Neuronal stem cell (in vitro differentiated cells): ENCODE measurements around the gene LNX1. TPM values are rescaled to one million over a fixed set of nuclear protein-coding genes. Genes with fewer than 3 reads are reported as not detected.
A peak's percentile ranks its signal among the peaks of the same experiment; 100 is the strongest.

Experiments used
- DNase-seq: peaks from one replicate; pipeline ENCODE4 v3.0.0-alpha.2; 2013; ENCODE audit warnings: low spot score
- H2AFZ ChIP-seq: one replicate; pipeline ENCODE4 v1.6.1; 2013; ENCODE audit warnings: mild to moderate bottlenecking, low read length, inconsistent platforms
- H2AK5ac ChIP-seq: 2 replicates; pipeline ENCODE4 v1.6.1; 2013; ENCODE audit warnings: low read depth, mild to moderate bottlenecking, inconsistent platforms, low read length, moderate library complexity, mixed read lengths
- H2BK120ac ChIP-seq: 2 replicates; pipeline ENCODE4 v1.6.1; 2013; ENCODE audit warnings: low read depth, mild to moderate bottlenecking, inconsistent platforms, low read length, moderate library complexity, mixed read lengths
- H2BK12ac ChIP-seq: one replicate; pipeline ENCODE4 v1.6.1; 2013; ENCODE audit warnings: low read length, inconsistent platforms
- H2BK15ac ChIP-seq: 2 replicates; pipeline ENCODE4 v1.6.1; 2013; ENCODE audit warnings: mild to moderate bottlenecking, low read length, inconsistent platforms, mixed read lengths
- H2BK5ac ChIP-seq: one replicate; pipeline ENCODE4 v1.6.1; 2013; ENCODE audit warnings: inconsistent platforms, mild to moderate bottlenecking, low read length, moderate library complexity
- H3K14ac ChIP-seq: one replicate; pipeline ENCODE4 v1.6.1; 2013; ENCODE audit warnings: low read length, inconsistent platforms
- H3K18ac ChIP-seq: 2 replicates; pipeline ENCODE4 v1.6.1; 2013; ENCODE audit warnings: low read length, inconsistent platforms
- H3K23ac ChIP-seq: 2 replicates; pipeline ENCODE4 v1.6.1; 2013; ENCODE audit warnings: low read depth, mild to moderate bottlenecking, mixed read lengths, low read length, inconsistent platforms; ENCODE audit not compliant: poor library complexity
- H3K27ac ChIP-seq: replicated peaks from 3 replicates; pipeline ENCODE4 v1.5.1; 2013; ENCODE audit warnings: low read length, inconsistent platforms
- H3K27me3 ChIP-seq, 3 experiments: 2 replicates each; pipeline ENCODE4 v1.6.1; 2013; ENCODE audit warnings: low read length in 3 of 3, mild to moderate bottlenecking in 2 of 3, inconsistent platforms in 1 of 3, low read depth in 1 of 3, mixed read lengths in 1 of 3, moderate library complexity in 1 of 3; ENCODE audit not compliant: control insufficient read depth in 3 of 3, insufficient read depth in 3 of 3
- H3K36me3 ChIP-seq, 2 donors: replicated peaks in 1 of 2; 2 replicates each; pipeline ENCODE4 v1.6.1; 2013; ENCODE audit warnings: low read length in 2 of 2; ENCODE audit not compliant: control insufficient read depth in 2 of 2, insufficient read depth in 2 of 2
- H3K4ac ChIP-seq: 2 replicates; pipeline ENCODE4 v1.6.1; 2013; ENCODE audit warnings: inconsistent platforms, mild to moderate bottlenecking, low read length, moderate library complexity
- H3K4me1 ChIP-seq, 2 donors: 1 replicate in 1 of 2; 2 replicates in 1 of 2; pipeline ENCODE4 v1.6.1; 2013; ENCODE audit warnings: low read length in 2 of 2, low read depth in 1 of 2; ENCODE audit not compliant: control insufficient read depth in 2 of 2, insufficient read depth in 1 of 2
- H3K4me2 ChIP-seq: one replicate; pipeline ENCODE4 v1.6.1; 2013; ENCODE audit warnings: mild to moderate bottlenecking, low read length, inconsistent platforms; ENCODE audit not compliant: insufficient read depth, poor library complexity, severe bottlenecking
- H3K4me3 ChIP-seq, 2 donors: 2 replicates each; pipeline ENCODE4 v1.5.1; 2013; ENCODE audit warnings: low read length in 2 of 2, mild to moderate bottlenecking in 2 of 2, inconsistent platforms in 1 of 2, moderate library complexity in 1 of 2
- H3K79me1 ChIP-seq: one replicate; pipeline ENCODE4 v1.6.1; 2013; ENCODE audit warnings: low read depth, mild to moderate bottlenecking, inconsistent platforms, low read length, moderate library complexity
- H3K9ac ChIP-seq: one replicate; pipeline ENCODE4 v1.6.1; 2013; ENCODE audit warnings: mild to moderate bottlenecking, low read depth, low read length, inconsistent platforms; ENCODE audit not compliant: poor library complexity
- H3K9me3 ChIP-seq, 2 donors: replicated peaks in 1 of 2; 2 replicates each; pipeline versions ENCODE3 to v1.6.1; 2013; ENCODE audit warnings: low read length in 2 of 2, mild to moderate bottlenecking in 2 of 2, inconsistent platforms in 1 of 2, low read depth in 1 of 2, mixed read lengths in 1 of 2, moderate library complexity in 1 of 2; ENCODE audit not compliant: control insufficient read depth in 2 of 2, insufficient read depth in 1 of 2
- H4K8ac ChIP-seq: one replicate; pipeline ENCODE4 v1.6.1; 2013; ENCODE audit warnings: low read depth, mild to moderate bottlenecking, inconsistent platforms, low read length, moderate library complexity
- H4K91ac ChIP-seq: one replicate; pipeline ENCODE4 v1.6.1; 2013; ENCODE audit warnings: low read length, low read depth, mild to moderate bottlenecking, inconsistent platforms; ENCODE audit not compliant: poor library complexity
- WGBS, 2 donors: extraction: QIAGEN DNeasy Blood & Tissue Kit; methylation state at CpG; one replicate each; pipeline ENCODE4 v1.1.7; 2013; ENCODE audit warnings: missing lambda C conversion rate in 2 of 2, mixed read lengths in 1 of 2; ENCODE audit not compliant: insufficient read length in 2 of 2, insufficient replicate concordance in 1 of 2; ENCODE audit errors: extremely low coverage in 2 of 2; 5-methylcytosine and 5-hydroxymethylcytosine counted together
- polyA plus RNA-seq, 2 experiments: library from polyadenylated mRNA; stranded (reverse); fragments of 200-250 nt; gene quantifications; one replicate each; pipeline ENCODE4 v1.2.3, GENCODE V29; 2013

LNX1 gene
- polyA plus RNA-seq (2013, experiment 1 of 2), result 0.14 TPM
- 0.17 TPM for polyA plus RNA-seq (2013, experiment 2 of 2)

GRCh38 chr4:53591372-53591892 is at the start of gene LNX1:
Gene LNX1 (minus strand): TSS chr4:53591486. CDS start chr4:53574002, 17,484 bp downstream.
- Histone ChIP-seq H4K8ac (no peak within 1 kb of the TSS), H3K36me3 (no peaks in the 10 kb centered on the region), H3K4me1 (peaks cover 0 to 10% of the 10 kb centered on the region in 2 donors), H3K14ac (no peak within 1 kb of the TSS), H4K91ac (no peak within 1 kb of the TSS), H2AK5ac (no peak within 1 kb of the TSS), H3K27me3 (no peaks in the 10 kb centered on the region), H3K79me1 (no peaks in the 10 kb centered on the region), H2BK120ac (no peak within 1 kb of the TSS), H2AFZ (peak within 1 kb of the TSS; percentile 68), H2BK12ac (no peak within 1 kb of the TSS), H3K23ac (no peak within 1 kb of the TSS), H3K9ac (no peak within 1 kb of the TSS), H3K27ac (no peak within 1 kb of the TSS), H3K4ac (no peak within 1 kb of the TSS), H3K4me2 (peak within 1 kb of the TSS; percentile 44), H2BK5ac (no peak within 1 kb of the TSS), H3K4me3 (no peak within 1 kb of the TSS), H3K9me3 (no peaks in the 10 kb centered on the region), H3K18ac (peak within 1 kb of the TSS; percentile 6), H2BK15ac (no peak within 1 kb of the TSS)
- WGBS, 2 donors, result no CpG with 5 or more reads among the region's 13 CpGs
- no peak for DNase-seq

- Histone ChIP-seq H3K27ac (peak overlapping the region; percentile 79), H3K9ac (no peak overlapping the region), H2BK5ac (no peak overlapping the region), H4K91ac (no peak overlapping the region), H3K79me1 (no peaks in the 10 kb centered on the region), H2BK15ac (no peak overlapping the region), H3K4ac (no peak overlapping the region), H3K9me3 (no peaks in the 10 kb centered on the region), H3K23ac (no peak overlapping the region), H3K4me1 (peaks cover 0 to 7% of the 10 kb centered on the region in 2 donors), H2BK120ac (no peak overlapping the region), H2BK12ac (no peak overlapping the region), H2AK5ac (no peak overlapping the region), H4K8ac (no peak overlapping the region), H3K36me3 (no peaks in the 10 kb centered on the region), H3K4me2 (peak overlapping the region; percentile 20), H3K14ac (no peak overlapping the region), H2AFZ (no peak overlapping the region), H3K4me3 (no peak overlapping the region), H3K27me3 (no peaks in the 10 kb centered on the region), H3K18ac (no peak overlapping the region)
- no CpG with 5 or more reads among the region's 10 CpGs for WGBS, 2 donors
- peak; percentile 29 for DNase-seq
These were observed 49.5 kb upstream of the LNX1 start for GRCh38 chr4:53640576-53641453.

- no peaks in the 10 kb centered on the region for H3K79me1 ChIP-seq
- no peaks in the 10 kb centered on the region for H3K9me3 ChIP-seq
- no peak overlapping the region for H3K23ac ChIP-seq
- DNase-seq, result no peak
- no peak overlapping the region for H2AK5ac ChIP-seq
- H3K36me3 ChIP-seq, result no peaks in the 10 kb centered on the region
- H2BK12ac ChIP-seq, result no peak overlapping the region
- no peak overlapping the region for H2BK5ac ChIP-seq
- no peak overlapping the region for H3K9ac ChIP-seq
- no peak overlapping the region for H4K8ac ChIP-seq
- H3K4ac ChIP-seq, result no peak overlapping the region
- no peaks in the 10 kb centered on the region for H3K27me3 ChIP-seq
- H2BK15ac ChIP-seq, result no peak overlapping the region
- no peak overlapping the region for H3K27ac ChIP-seq
- H4K91ac ChIP-seq, result no peak overlapping the region
- H3K4me2 ChIP-seq, result no peak overlapping the region
- H2BK120ac ChIP-seq, result no peak overlapping the region
- peaks cover 0 to 7% of the 10 kb centered on the region in 2 donors for H3K4me1 ChIP-seq
- no peak overlapping the region for H3K18ac ChIP-seq
- no peak overlapping the region for H2AFZ ChIP-seq
- H3K4me3 ChIP-seq, result no peak overlapping the region
- H3K14ac ChIP-seq, result no peak overlapping the region
These were observed 47.6 kb upstream of the LNX1 start for GRCh38 chr4:53638919-53639318.

GRCh38 chr4:53637348-53637747 is 46.1 kb upstream of the LNX1 start:
- H3K14ac ChIP-seq, result no peak overlapping the region
- H3K4ac ChIP-seq, result no peak overlapping the region
- H3K9me3 ChIP-seq, result no peaks in the 10 kb centered on the region
- no peak overlapping the region for H2AK5ac ChIP-seq
- no peak overlapping the region for H3K4me3 ChIP-seq
- no peaks in the 10 kb centered on the region for H3K79me1 ChIP-seq
- no peak overlapping the region for H4K91ac ChIP-seq
- H2BK120ac ChIP-seq, result no peak overlapping the region
- no peak overlapping the region for H2BK12ac ChIP-seq
- peaks cover 0 to 7% of the 10 kb centered on the region in 2 donors for H3K4me1 ChIP-seq
- no peak for DNase-seq
- H3K23ac ChIP-seq, result no peak overlapping the region
- no CpG with 5 or more reads among the region's 1 CpG for WGBS, 2 donors
- H3K9ac ChIP-seq, result no peak overlapping the region
- no peak overlapping the region for H2BK15ac ChIP-seq
- no peaks in the 10 kb centered on the region for H3K27me3 ChIP-seq
- no peak overlapping the region for H3K27ac ChIP-seq
- H3K4me2 ChIP-seq, result no peak overlapping the region
- H4K8ac ChIP-seq, result no peak overlapping the region
- H3K36me3 ChIP-seq, result no peaks in the 10 kb centered on the region
- H2BK5ac ChIP-seq, result no peak overlapping the region
- H3K18ac ChIP-seq, result no peak overlapping the region
- H2AFZ ChIP-seq, result no peak overlapping the region
